NCI-H774 (cell line): ENCODE measurements around the gene DUSP3.
A peak's percentile ranks its signal among the peaks of the same experiment; 100 is the strongest.
"Not testable (repeated sequence)": the region's sequence is repeated elsewhere in the genome, so short reads cannot be mapped to it uniquely, and the experiment has no call there.

ENCODE experiments used
- DNase-seq: peaks from one replicate; lab custom pipeline; 2025; lab: John Stamatoyannopoulos, UW

Gene DUSP3

GRCh38 chr17:43800736-43801135, 22.0 kb upstream of the DUSP3 start:
- no peak for DNase-seq

GRCh38 chr17:43799047-43799446, 20.3 kb upstream of the DUSP3 start:
- DNase-seq, result no peak

- not testable (repeated sequence) for DNase-seq
Measured at GRCh38 chr17:43798024-43798423, 19.2 kb upstream of the DUSP3 start.

- DNase-seq, result not testable (repeated sequence)
Measured at GRCh38 chr17:43792668-43793067, 13.9 kb upstream of the DUSP3 start.

GRCh38 chr17:43791589-43791988, 12.8 kb upstream of the DUSP3 start:
- DNase-seq, result peak; percentile 24

GRCh38 chr17:43790311-43790940, 11.6 kb upstream of the DUSP3 start:
- peak; percentile 32 for DNase-seq

- no peak for DNase-seq
Measured at GRCh38 chr17:43789482-43789881, 10.7 kb upstream of the DUSP3 start.

- DNase-seq, result no peak
Measured at GRCh38 chr17:43788540-43788939, 9.8 kb upstream of the DUSP3 start.

- no peak for DNase-seq
Measured at GRCh38 chr17:43787728-43788127, 9.0 kb upstream of the DUSP3 start.

- no peak for DNase-seq
Measured at GRCh38 chr17:43784628-43785101, 5.9 kb upstream of the DUSP3 start.

- DNase-seq, result no peak
Measured at GRCh38 chr17:43784068-43784467, 5.3 kb upstream of the DUSP3 start.

GRCh38 chr17:43782913-43783680, 4.3 kb upstream of the DUSP3 start:
- DNase-seq, result no peak

GRCh38 chr17:43780135-43780534, 1.4 kb upstream of the DUSP3 start, which contains the start of gene CFAP97D1:
Gene CFAP97D1, plus strand, starts transcription at chr17:43780435. Its CDS starts 28 bp downstream, at chr17:43780463.
- DNase-seq, result no peak

- no peak for DNase-seq
Measured at GRCh38 chr17:43779145-43780125, 658 bp upstream of the DUSP3 start.

GRCh38 chr17:43774304-43775250, 4.2 kb downstream of the DUSP3 start:
- DNase-seq, result no peak

GRCh38 chr17:43772877-43773648, 5.7 kb downstream of the DUSP3 start:
- no peak for DNase-seq

- DNase-seq, result no peak
Measured at GRCh38 chr17:43771463-43771862, 7.3 kb downstream of the DUSP3 start.

- no peak for DNase-seq
Measured at GRCh38 chr17:43770957-43771356, 7.8 kb downstream of the DUSP3 start.

- no peak for DNase-seq
Measured at GRCh38 chr17:43769859-43770258, 8.9 kb downstream of the DUSP3 start.

- no peak for DNase-seq
Measured at GRCh38 chr17:43769426-43769825, 9.4 kb downstream of the DUSP3 start.
